Kidney epithelial cell (primary cell): Measurements from ENCODE around the gene CAMTA1. TPM values are rescaled to one million over a fixed set of nuclear protein-coding genes. Genes with fewer than 3 reads are reported as not detected.

Experiments
- DNase-seq: peaks from one replicate; pipeline ENCODE4 v3.0.0-alpha.2; 2010; ENCODE audit warnings: low read depth
- H3K27me3 ChIP-seq: 2 replicates; pipeline ENCODE4 v1.6.0; 2011; ENCODE audit warnings: low read length; ENCODE audit not compliant: control insufficient read depth, insufficient read depth
- H3K36me3 ChIP-seq: 2 replicates; pipeline ENCODE4 v1.5.1; 2011; ENCODE audit warnings: low read length; ENCODE audit not compliant: control insufficient read depth, insufficient read depth
- H3K4me3 ChIP-seq: 2 replicates; pipeline ENCODE4 v1.5.1; 2011; ENCODE audit warnings: low read depth, mild to moderate bottlenecking, control low read depth, low read length
- total RNA-seq: library from RNA; depleted of rRNA; stranded (reverse); fragments of >200 nt; gene quantifications from 2 replicates; pipeline ENCODE4 v1.2.3, GENCODE V29; 2015
- TF ChIP-seq, protein P1 (sequence below): IDR thresholded peaks from 2 replicates; pipeline ENCODE4 v1.5.1; 2011; ENCODE audit warnings: mild to moderate bottlenecking, moderate library complexity, low read length, control low read depth, inconsistent platforms; ENCODE audit not compliant: insufficient read depth, poor library complexity, severe bottlenecking

The CAMTA1 gene
- total RNA-seq, 1 donor from 2014 or later = 76.5 TPM

GRCh38 chr1:7813677-7814373 lies 1028.6 kb downstream of the CAMTA1 start:
- no peak for DNase-seq
- no peak overlapping the region for H3K4me3 ChIP-seq
- TF ChIP-seq, protein P1, sequence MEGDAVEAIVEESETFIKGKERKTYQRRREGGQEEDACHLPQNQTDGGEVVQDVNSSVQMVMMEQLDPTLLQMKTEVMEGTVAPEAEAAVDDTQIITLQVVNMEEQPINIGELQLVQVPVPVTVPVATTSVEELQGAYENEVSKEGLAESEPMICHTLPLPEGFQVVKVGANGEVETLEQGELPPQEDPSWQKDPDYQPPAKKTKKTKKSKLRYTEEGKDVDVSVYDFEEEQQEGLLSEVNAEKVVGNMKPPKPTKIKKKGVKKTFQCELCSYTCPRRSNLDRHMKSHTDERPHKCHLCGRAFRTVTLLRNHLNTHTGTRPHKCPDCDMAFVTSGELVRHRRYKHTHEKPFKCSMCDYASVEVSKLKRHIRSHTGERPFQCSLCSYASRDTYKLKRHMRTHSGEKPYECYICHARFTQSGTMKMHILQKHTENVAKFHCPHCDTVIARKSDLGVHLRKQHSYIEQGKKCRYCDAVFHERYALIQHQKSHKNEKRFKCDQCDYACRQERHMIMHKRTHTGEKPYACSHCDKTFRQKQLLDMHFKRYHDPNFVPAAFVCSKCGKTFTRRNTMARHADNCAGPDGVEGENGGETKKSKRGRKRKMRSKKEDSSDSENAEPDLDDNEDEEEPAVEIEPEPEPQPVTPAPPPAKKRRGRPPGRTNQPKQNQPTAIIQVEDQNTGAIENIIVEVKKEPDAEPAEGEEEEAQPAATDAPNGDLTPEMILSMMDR = no peak
- no peaks in the 10 kb centered on the region for H3K36me3 ChIP-seq
- H3K27me3 ChIP-seq = no peaks in the 10 kb centered on the region

Other genes starting within 250 kb of the CAMTA1 start
- 30.3 and 32.5 TPM in 2 replicates for gene NOL9, start 230.9 kb upstream of the CAMTA1 start, total RNA-seq
- gene TAS1R1, start 230.1 kb upstream of the CAMTA1 start, total RNA-seq = not detected in 2 replicates
- 14.2 and 18.9 TPM in 2 replicates for gene ZBTB48, start 205.5 kb upstream of the CAMTA1 start, total RNA-seq
- gene KLHL21, start 182.6 kb upstream of the CAMTA1 start, total RNA-seq = 69.5 and 77.4 TPM in 2 replicates
- 8.0 and 8.8 TPM in 2 replicates for gene PHF13, start 171.7 kb upstream of the CAMTA1 start, total RNA-seq
- 19.0 and 29.4 TPM in 2 replicates for gene THAP3, start 160.6 kb upstream of the CAMTA1 start, total RNA-seq
- gene DNAJC11, start 83.6 kb upstream of the CAMTA1 start, total RNA-seq = 35.6 and 46.7 TPM in 2 replicates